Measurements from ENCODE around the gene REEP1. TPM values are rescaled to one million over a fixed set of nuclear protein-coding genes. Genes with fewer than 3 reads are reported as not detected.

REEP1 gene
- total and polyA plus RNA-seq, 2 of the 13 experiments (the other 11 are each of a cell fraction or from before 2014, with no cell fraction given): 0.27 TPM; not detected in 1

GRCh38 chr2:86195055-86195807, 142.2 kb downstream of the REEP1 start, which contains the start of gene IMMT (continued):
- TF ChIP-seq, protein P1, sequence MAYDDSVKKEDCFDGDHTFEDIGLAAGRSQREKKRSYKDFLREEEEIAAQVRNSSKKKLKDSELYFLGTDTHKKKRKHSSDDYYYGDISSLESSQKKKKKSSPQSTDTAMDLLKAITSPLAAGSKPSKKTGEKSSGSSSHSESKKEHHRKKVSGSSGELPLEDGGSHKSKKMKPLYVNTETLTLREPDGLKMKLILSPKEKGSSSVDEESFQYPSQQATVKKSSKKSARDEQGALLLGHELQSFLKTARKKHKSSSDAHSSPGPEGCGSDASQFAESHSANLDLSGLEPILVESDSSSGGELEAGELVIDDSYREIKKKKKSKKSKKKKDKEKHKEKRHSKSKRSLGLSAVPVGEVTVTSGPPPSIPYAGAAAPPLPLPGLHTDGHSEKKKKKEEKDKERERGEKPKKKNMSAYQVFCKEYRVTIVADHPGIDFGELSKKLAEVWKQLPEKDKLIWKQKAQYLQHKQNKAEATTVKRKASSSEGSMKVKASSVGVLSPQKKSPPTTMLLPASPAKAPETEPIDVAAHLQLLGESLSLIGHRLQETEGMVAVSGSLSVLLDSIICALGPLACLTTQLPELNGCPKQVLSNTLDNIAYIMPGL (CRISPR knock-in tag; IDR thresholded peaks at IDR 0.05; ENCODE audit: borderline replicate concordance in 1 of 2, low read depth in 1 of 2): peak in 1 of 2 experiments; percentile 93; a peak in 2 of 4 replicates
- TF ChIP-seq ARHGAP35 (CRISPR knock-in tag; IDR thresholded peaks at IDR 0.05; ENCODE audit: borderline replicate concordance) (peak; percentile 95; the same call in 1 of the 2 replicates), ZNF12 (CRISPR knock-in tag; IDR thresholded peaks at IDR 0.05) (peak; percentile 56; the same call in 1 of the 2 replicates), SOX13 (IDR thresholded peaks at IDR 0.05) (no peak), SOX13 (CRISPR knock-in tag; conservative IDR thresholded peaks at IDR 0.05 in 1 of 2, IDR thresholded peaks at IDR 0.05 in 1 of 2) (peak; percentile 7 to 63; a peak in 1 of 4 replicates), ZNF549 (CRISPR knock-in tag; IDR thresholded peaks at IDR 0.05) (0 out of 2 replicates have a peak, but pooled peaks have one; percentile 12), MXD3 (CRISPR knock-in tag; IDR thresholded peaks at IDR 0.05) (peak; percentile 94), MTF2 (CRISPR knock-in tag; IDR thresholded peaks at IDR 0.05; ENCODE audit: borderline replicate concordance) (no peak), ZNF543 (CRISPR knock-in tag; IDR thresholded peaks at IDR 0.05) (peak; percentile 92), BORCS8-MEF2B (CRISPR knock-in tag; IDR thresholded peaks at IDR 0.05) (peak; percentile 94), KAT8 (CRISPR knock-in tag; IDR thresholded peaks at IDR 0.05) (peak; percentile 96), PLRG1 (conservative IDR thresholded peaks at IDR 0.05) (no peak), KLF9 (CRISPR knock-in tag; IDR thresholded peaks at IDR 0.05; ENCODE audit: low read depth) (peak; percentile 53; the same call in 1 of the 2 replicates), THYN1 (CRISPR knock-in tag; IDR thresholded peaks at IDR 0.05; ENCODE audit: borderline replicate concordance, low read depth) (no peak), ZSCAN20 (CRISPR knock-in tag; IDR thresholded peaks at IDR 0.05; ENCODE audit: borderline replicate concordance) (peak; percentile 89; the same call in 1 of the 2 replicates), POGZ (CRISPR knock-in tag; IDR thresholded peaks at IDR 0.05) (no peak; the same call in none of the 2 replicates), REL (CRISPR knock-in tag; conservative IDR thresholded peaks at IDR 0.05) (0 out of 2 replicates have a peak, but pooled peaks have one; percentile 54), ZNF644 (CRISPR knock-in tag; IDR thresholded peaks at IDR 0.05; ENCODE audit: low read depth) (no peak), HMG20B (CRISPR knock-in tag; conservative IDR thresholded peaks at IDR 0.05) (no peak; the same call in 1 of the 2 replicates), HCFC1 (IDR thresholded peaks at IDR 0.05; ENCODE audit: low read depth, low read length) (peak; percentile 63; the same call in 1 of the 2 replicates), ZNF274 (CRISPR knock-in tag; IDR thresholded peaks at IDR 0.05) (peak; percentile 94), HIVEP1 (CRISPR knock-in tag; IDR thresholded peaks at IDR 0.05) (peak; percentile 92)
- TF ChIP-seq, protein P2, sequence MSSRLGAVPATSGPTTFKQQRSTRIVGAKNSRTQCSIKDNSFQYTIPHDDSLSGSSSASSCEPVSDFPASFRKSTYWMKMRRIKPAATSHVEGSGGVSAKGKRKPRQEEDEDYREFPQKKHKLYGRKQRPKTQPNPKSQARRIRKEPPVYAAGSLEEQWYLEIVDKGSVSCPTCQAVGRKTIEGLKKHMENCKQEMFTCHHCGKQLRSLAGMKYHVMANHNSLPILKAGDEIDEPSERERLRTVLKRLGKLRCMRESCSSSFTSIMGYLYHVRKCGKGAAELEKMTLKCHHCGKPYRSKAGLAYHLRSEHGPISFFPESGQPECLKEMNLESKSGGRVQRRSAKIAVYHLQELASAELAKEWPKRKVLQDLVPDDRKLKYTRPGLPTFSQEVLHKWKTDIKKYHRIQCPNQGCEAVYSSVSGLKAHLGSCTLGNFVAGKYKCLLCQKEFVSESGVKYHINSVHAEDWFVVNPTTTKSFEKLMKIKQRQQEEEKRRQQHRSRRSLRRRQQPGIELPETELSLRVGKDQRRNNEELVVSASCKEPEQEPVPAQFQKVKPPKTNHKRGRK (CRISPR knock-in tag; IDR thresholded peaks at IDR 0.05): peak; percentile 6; the same call in 1 of the 2 replicates
- TF ChIP-seq, protein P3, sequence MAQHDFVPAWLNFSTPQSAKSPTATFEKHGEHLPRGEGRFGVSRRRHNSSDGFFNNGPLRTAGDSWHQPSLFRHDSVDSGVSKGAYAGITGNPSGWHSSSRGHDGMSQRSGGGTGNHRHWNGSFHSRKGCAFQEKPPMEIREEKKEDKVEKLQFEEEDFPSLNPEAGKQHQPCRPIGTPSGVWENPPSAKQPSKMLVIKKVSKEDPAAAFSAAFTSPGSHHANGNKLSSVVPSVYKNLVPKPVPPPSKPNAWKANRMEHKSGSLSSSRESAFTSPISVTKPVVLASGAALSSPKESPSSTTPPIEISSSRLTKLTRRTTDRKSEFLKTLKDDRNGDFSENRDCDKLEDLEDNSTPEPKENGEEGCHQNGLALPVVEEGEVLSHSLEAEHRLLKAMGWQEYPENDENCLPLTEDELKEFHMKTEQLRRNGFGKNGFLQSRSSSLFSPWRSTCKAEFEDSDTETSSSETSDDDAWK (CRISPR knock-in tag; IDR thresholded peaks at IDR 0.05): no peak
